CD14-positive monocyte (primary cell): ENCODE data around the gene CSRP3. TPM values are rescaled to one million over a fixed set of nuclear protein-coding genes. Genes with fewer than 3 reads are reported as not detected.

Experiments
- DNase-seq, 3 donors: peaks; one replicate each; pipeline ENCODE4 v3.0.0-alpha.2; 2011 to 2022
- H2AFZ ChIP-seq: 2 replicates; pipeline ENCODE4 v1.6.0; 2012; ENCODE audit warnings: mild to moderate bottlenecking, low read depth, low read length, inconsistent platforms; ENCODE audit not compliant: insufficient read depth, poor library complexity, severe bottlenecking
- H3K27ac ChIP-seq, 2 donors: 1 replicate in 1 of 2; 2 replicates in 1 of 2; pipeline ENCODE4 v1.5.1; 2012 to 2013; ENCODE audit warnings: low read length in 2 of 2, control low read depth in 1 of 2, inconsistent platforms in 1 of 2, low read depth in 1 of 2, mild to moderate bottlenecking in 1 of 2
- H3K27me3 ChIP-seq, 2 donors: one replicate each; pipeline versions ENCODE4 v1.6.0 to v1.6.1; 2011 to 2013; ENCODE audit warnings: low read length in 2 of 2; ENCODE audit not compliant: control insufficient read depth in 2 of 2, insufficient read depth in 2 of 2
- H3K36me3 ChIP-seq, 2 donors: replicated peaks in 1 of 2; 1 replicate in 1 of 2; 2 replicates in 1 of 2; pipeline versions ENCODE4 v1.5.1 to v1.6.1; 2012 to 2013; ENCODE audit warnings: low read length in 2 of 2, control low read depth in 1 of 2, inconsistent platforms in 1 of 2, mild to moderate bottlenecking in 1 of 2; ENCODE audit not compliant: insufficient read depth in 2 of 2, control insufficient read depth in 1 of 2
- H3K4me1 ChIP-seq, 2 donors: 1 replicate in 1 of 2; 2 replicates in 1 of 2; pipeline versions ENCODE4 v1.5.1 to v1.6.1; 2012 to 2013; ENCODE audit warnings: low read length in 2 of 2, control low read depth in 1 of 2, inconsistent platforms in 1 of 2, mild to moderate bottlenecking in 1 of 2, moderate library complexity in 1 of 2; ENCODE audit not compliant: insufficient read depth in 2 of 2, control insufficient read depth in 1 of 2
- H3K4me2 ChIP-seq: replicated peaks from 2 replicates; pipeline ENCODE3; 2012; ENCODE audit warnings: low read length, moderate library complexity, mild to moderate bottlenecking; ENCODE audit not compliant: poor library complexity, severe bottlenecking; ENCODE audit errors: extremely low read depth
- H3K4me3 ChIP-seq, 3 experiments: fragments of 200-600 bp in 1 of 3; sonication (generic) in 1 of 3; replicated peaks in 1 of 3; 1 replicate in 2 of 3; 2 replicates in 1 of 3; pipeline ENCODE4 v1.5.1; 2011 to 2013; ENCODE audit warnings: low read length in 3 of 3, mild to moderate bottlenecking in 3 of 3, control low read depth in 2 of 3, low read depth in 2 of 3, inconsistent platforms in 1 of 3, moderate library complexity in 1 of 3
- H3K79me2 ChIP-seq: 2 replicates; pipeline ENCODE4 v1.6.0; 2012; ENCODE audit warnings: mild to moderate bottlenecking, control low read depth, inconsistent platforms, low read length, moderate library complexity; ENCODE audit not compliant: insufficient read depth
- H3K9ac ChIP-seq: 2 replicates; pipeline ENCODE4 v1.6.0; 2017; ENCODE audit warnings: low read length, mild to moderate bottlenecking; ENCODE audit not compliant: insufficient read depth, poor library complexity, severe bottlenecking
- H3K9me3 ChIP-seq, 2 donors: replicated peaks in 1 of 2; 1 replicate in 1 of 2; 2 replicates in 1 of 2; pipeline versions ENCODE4 v1.5.1 to v1.6.1; 2012 to 2013; ENCODE audit warnings: low read length in 2 of 2, control low read depth in 1 of 2; ENCODE audit not compliant: control insufficient read depth in 1 of 2, insufficient read depth in 1 of 2
- H4K20me1 ChIP-seq: 2 replicates; pipeline ENCODE4 v1.6.0; 2012; ENCODE audit warnings: mild to moderate bottlenecking, low read length, control low read depth, moderate library complexity; ENCODE audit not compliant: insufficient read depth
- H3K27ac Mint-ChIP-seq, 7 donors: one replicate each; pipeline ENCODE4 v1.8.0; 2020; ENCODE audit warnings: mild to moderate bottlenecking in 7 of 7, mixed read lengths in 7 of 7, moderate library complexity in 6 of 7, inconsistent platforms in 2 of 7
- H3K27me3 Mint-ChIP-seq, 3 donors: one replicate each; pipeline ENCODE4 v1.8.0; 2021 to 2022; ENCODE audit warnings: low read depth in 3 of 3, mild to moderate bottlenecking in 3 of 3, mixed read lengths in 3 of 3, moderate library complexity in 3 of 3, inconsistent platforms in 1 of 3
- H3K36me3 Mint-ChIP-seq, 2 donors: one replicate each; pipeline ENCODE4 v1.8.0; 2020; ENCODE audit warnings: mixed read lengths in 2 of 2, inconsistent platforms in 1 of 2, mild to moderate bottlenecking in 1 of 2
- H3K4me1 Mint-ChIP-seq: one replicate; pipeline ENCODE4 v1.8.0; 2020; ENCODE audit warnings: mild to moderate bottlenecking, mixed read lengths
- H3K4me3 Mint-ChIP-seq, 2 donors: one replicate each; pipeline ENCODE4 v1.8.0; 2020; ENCODE audit warnings: mild to moderate bottlenecking in 2 of 2, mixed read lengths in 2 of 2, moderate library complexity in 1 of 2
- H3K9me3 Mint-ChIP-seq, 7 donors: one replicate each; pipeline ENCODE4 v1.8.0; 2020 to 2022; ENCODE audit warnings: mixed read lengths in 7 of 7, mild to moderate bottlenecking in 6 of 7, moderate library complexity in 6 of 7, inconsistent platforms in 2 of 7
- WGBS: methylation state at CpG from one replicate; pipeline ENCODE4 v1.1.5; 2013; ENCODE audit warnings: missing lambda C conversion rate; ENCODE audit not compliant: insufficient coverage; 5-methylcytosine and 5-hydroxymethylcytosine counted together
- intact Hi-C, 2 donors: fragments of 100-400 bp; cut with micrococcal nuclease; formaldehyde crosslinking; loops; one replicate each; pipeline versions ENCODE4 v1.15.0 to v1.15.1; 2023
- polyA plus RNA-seq, 3 donors: library from polyadenylated mRNA; depleted of rRNA in 1 of 3; unstranded in 2 of 3; stranded (reverse) in 1 of 3; fragments of 300-500 nt in 2 of 3; fragments of >200 nt in 1 of 3; fragmentation: Illumina TruSeq in 2 of 3; gene quantifications; 1 replicate in 2 of 3; 2 replicates in 1 of 3; pipeline ENCODE4 v1.2.3, GENCODE V29; 2012 to 2021
- TF ChIP-seq, protein P1 (sequence below): fragments of 200-600 bp; IDR thresholded peaks from one replicate; pipeline ENCODE4 v1.8.0; 2022; ENCODE audit warnings: antibody characterized with exemption, mild to moderate bottlenecking

The CSRP3 gene
- polyA plus RNA-seq, 3 donors, result not detected

DNA sequence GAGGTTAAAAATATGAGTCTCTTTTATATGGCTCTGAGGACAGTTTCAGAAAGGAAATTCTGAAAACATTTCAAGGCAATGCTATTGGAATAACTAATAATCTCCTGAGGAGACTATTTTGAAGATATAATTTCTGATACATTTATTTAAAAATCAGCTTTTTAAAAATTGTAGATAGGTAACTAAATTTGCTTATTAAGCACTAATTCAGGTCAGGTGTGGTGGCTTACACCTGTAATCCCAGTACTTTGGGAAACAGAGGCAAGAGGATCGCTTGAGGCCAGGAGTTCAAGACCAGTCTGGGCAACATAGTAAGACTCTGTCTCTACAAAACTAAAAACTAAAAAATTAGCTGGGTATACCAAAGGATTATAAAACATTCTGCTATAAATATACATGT is 67.8 kb downstream of the CSRP3 start:
- H2AFZ ChIP-seq, result no peak overlapping the region
- no CpG with 5 or more reads among the region's 1 CpG for WGBS
- intact Hi-C loops, result no loop called here

More for the DNA sequence above, 67.8 kb downstream of the CSRP3 start:
- Histone ChIP-seq H3K4me3 (no peak overlapping the region), H3K9ac (no peak overlapping the region), H3K9me3 (peaks cover 0 to 16% of the 10 kb centered on the region in 2 donors), H3K27ac (no peak overlapping the region), H4K20me1 (no peaks in the 10 kb centered on the region), H3K36me3 (peaks cover 0 to 18% of the 10 kb centered on the region in 2 donors), H3K79me2 (peaks cover 7% of the 10 kb centered on the region), H3K27me3 (no peaks in the 10 kb centered on the region), H3K4me1 (no peaks in the 10 kb centered on the region), H3K4me2 (no peak overlapping the region)
- Mint-ChIP-seq H3K36me3 (peaks cover 28 to 44% of the 10 kb centered on the region in 2 donors), H3K4me1 (no peaks in the 10 kb centered on the region), H3K4me3 (no peak overlapping the region), H3K27me3 (peaks cover 0 to 2% (median 0%) of the 10 kb centered on the region in 3 donors), H3K27ac (no peak overlapping the region), H3K9me3 (peaks cover 17 to 46% (median 34%) of the 10 kb centered on the region in 7 donors)
- TF ChIP-seq, protein P1, sequence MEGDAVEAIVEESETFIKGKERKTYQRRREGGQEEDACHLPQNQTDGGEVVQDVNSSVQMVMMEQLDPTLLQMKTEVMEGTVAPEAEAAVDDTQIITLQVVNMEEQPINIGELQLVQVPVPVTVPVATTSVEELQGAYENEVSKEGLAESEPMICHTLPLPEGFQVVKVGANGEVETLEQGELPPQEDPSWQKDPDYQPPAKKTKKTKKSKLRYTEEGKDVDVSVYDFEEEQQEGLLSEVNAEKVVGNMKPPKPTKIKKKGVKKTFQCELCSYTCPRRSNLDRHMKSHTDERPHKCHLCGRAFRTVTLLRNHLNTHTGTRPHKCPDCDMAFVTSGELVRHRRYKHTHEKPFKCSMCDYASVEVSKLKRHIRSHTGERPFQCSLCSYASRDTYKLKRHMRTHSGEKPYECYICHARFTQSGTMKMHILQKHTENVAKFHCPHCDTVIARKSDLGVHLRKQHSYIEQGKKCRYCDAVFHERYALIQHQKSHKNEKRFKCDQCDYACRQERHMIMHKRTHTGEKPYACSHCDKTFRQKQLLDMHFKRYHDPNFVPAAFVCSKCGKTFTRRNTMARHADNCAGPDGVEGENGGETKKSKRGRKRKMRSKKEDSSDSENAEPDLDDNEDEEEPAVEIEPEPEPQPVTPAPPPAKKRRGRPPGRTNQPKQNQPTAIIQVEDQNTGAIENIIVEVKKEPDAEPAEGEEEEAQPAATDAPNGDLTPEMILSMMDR, result no peak
- DNase-seq, result no peak

Other genes starting within 250 kb of the CSRP3 start
- not detected for gene MRGPRX2, start 141.3 kb downstream of the CSRP3 start, polyA plus RNA-seq
- gene ZDHHC13, start 84.8 kb downstream of the CSRP3 start, polyA plus RNA-seq, result 1 to 10 TPM; 5.6 to 7.5 (median 5.6) TPM
- not detected for gene E2F8, start 39.0 kb upstream of the CSRP3 start, polyA plus RNA-seq